WTC11 (cell line): ENCODE measurements around the gene KLHL26.

Experiments
- TF ChIP-seq, protein P1 (sequence below): fragments of 200-600 bp; IDR thresholded peaks from 2 replicates; pipeline ENCODE4 v1.8.0; 2022; ENCODE audit warnings: antibody characterized with exemption
- TF ChIP-seq, protein P2 (sequence below): sonication (generic); formaldehyde crosslinking; IDR thresholded peaks from 2 replicates; pipeline ENCODE4 v1.8.1; 2022; ENCODE audit warnings: low read depth, mild to moderate bottlenecking, moderate library complexity, missing genetic modification reagents, borderline replicate concordance

DNA sequence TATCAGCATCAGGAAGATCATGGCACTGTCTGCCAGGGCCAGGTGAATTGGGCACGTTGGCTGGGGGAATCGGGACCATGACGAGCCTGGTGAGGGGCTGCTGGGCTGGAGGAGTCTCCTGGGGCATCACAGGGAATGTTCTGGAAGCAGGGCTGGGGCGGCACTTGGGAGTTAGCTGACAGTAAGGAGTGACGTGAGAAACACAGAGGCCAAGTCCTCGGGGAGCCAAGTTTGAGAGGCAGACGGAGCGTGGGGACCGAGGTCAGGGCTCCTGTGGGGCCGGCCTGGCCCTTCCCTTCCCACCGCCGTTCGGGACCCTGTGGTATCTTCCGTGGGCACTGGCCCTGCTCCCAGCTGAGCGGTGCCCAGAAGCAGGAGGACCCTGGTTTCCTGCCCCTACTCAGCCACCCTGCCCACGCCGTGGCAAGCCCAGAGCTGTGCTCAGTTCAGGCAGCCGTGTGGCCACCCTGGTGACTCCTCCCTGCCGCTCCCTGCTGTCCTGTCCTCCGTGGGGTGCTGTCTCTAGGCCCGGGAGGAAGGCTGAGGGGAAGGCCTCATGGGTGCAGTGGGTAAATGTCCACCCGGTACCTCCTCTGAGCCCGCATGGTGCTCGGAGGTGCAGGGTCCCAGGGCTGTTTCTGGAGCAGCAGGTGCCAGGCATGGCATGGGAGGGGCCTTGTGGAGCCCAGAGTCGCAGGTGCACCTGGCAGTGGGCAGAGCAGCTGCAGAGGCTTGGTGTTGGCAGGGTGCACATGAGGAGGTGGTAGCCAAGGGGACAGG is 71.8 kb downstream of the KLHL26 start:
- TF ChIP-seq, protein P1, sequence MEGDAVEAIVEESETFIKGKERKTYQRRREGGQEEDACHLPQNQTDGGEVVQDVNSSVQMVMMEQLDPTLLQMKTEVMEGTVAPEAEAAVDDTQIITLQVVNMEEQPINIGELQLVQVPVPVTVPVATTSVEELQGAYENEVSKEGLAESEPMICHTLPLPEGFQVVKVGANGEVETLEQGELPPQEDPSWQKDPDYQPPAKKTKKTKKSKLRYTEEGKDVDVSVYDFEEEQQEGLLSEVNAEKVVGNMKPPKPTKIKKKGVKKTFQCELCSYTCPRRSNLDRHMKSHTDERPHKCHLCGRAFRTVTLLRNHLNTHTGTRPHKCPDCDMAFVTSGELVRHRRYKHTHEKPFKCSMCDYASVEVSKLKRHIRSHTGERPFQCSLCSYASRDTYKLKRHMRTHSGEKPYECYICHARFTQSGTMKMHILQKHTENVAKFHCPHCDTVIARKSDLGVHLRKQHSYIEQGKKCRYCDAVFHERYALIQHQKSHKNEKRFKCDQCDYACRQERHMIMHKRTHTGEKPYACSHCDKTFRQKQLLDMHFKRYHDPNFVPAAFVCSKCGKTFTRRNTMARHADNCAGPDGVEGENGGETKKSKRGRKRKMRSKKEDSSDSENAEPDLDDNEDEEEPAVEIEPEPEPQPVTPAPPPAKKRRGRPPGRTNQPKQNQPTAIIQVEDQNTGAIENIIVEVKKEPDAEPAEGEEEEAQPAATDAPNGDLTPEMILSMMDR: no peak
- TF ChIP-seq, protein P2, sequence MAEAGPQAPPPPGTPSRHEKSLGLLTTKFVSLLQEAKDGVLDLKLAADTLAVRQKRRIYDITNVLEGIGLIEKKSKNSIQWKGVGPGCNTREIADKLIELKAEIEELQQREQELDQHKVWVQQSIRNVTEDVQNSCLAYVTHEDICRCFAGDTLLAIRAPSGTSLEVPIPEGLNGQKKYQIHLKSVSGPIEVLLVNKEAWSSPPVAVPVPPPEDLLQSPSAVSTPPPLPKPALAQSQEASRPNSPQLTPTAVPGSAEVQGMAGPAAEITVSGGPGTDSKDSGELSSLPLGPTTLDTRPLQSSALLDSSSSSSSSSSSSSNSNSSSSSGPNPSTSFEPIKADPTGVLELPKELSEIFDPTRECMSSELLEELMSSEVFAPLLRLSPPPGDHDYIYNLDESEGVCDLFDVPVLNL (CRISPR knock-in tag): no peak
